Transverse colon (tissue), 4 donors: ENCODE data around the gene SOD1. TPM values are rescaled to one million over a fixed set of nuclear protein-coding genes. Genes with fewer than 3 reads are reported as not detected.

ENCODE experiments used
- DNase-seq: peaks from one replicate; pipeline ENCODE4 v3.0.0-alpha.2; 2019
- H3K27ac ChIP-seq, 4 donors: fragments of 200-600 bp; sonication (generic); 2 replicates each; pipeline ENCODE4 v1.5.1; 2016 to 2018; ENCODE audit warnings: inconsistent platforms in 4 of 4
- H3K27me3 ChIP-seq: fragments of 200-600 bp; sonication (generic); 2 replicates; pipeline ENCODE4 v1.5.1; 2017; ENCODE audit warnings: inconsistent platforms
- H3K36me3 ChIP-seq, 4 donors: fragments of 200-600 bp; sonication (generic); 2 replicates each; pipeline ENCODE4 v1.5.1; 2017 to 2019; ENCODE audit warnings: inconsistent platforms in 4 of 4
- H3K4me1 ChIP-seq, 4 donors: fragments of 200-600 bp; sonication (generic); 2 replicates each; pipeline ENCODE4 v1.5.1; 2017 to 2020; ENCODE audit warnings: inconsistent platforms in 4 of 4
- H3K4me3 ChIP-seq, 4 donors: fragments of 200-600 bp; sonication (generic); 1 replicate in 1 of 4; 2 replicates in 3 of 4; pipeline versions ENCODE4 v1.5.1 to v1.6.1; 2017 to 2019; ENCODE audit warnings: inconsistent platforms in 4 of 4
- H3K9me3 ChIP-seq, 2 donors: fragments of 200-600 bp; sonication (generic); 2 replicates each; pipeline ENCODE4 v1.5.1; 2017 to 2019; ENCODE audit warnings: inconsistent platforms in 2 of 2
- EP300 ChIP-seq: sonication (generic); formaldehyde crosslinking; IDR thresholded peaks from one replicate; pipeline ENCODE4 v1.6.1; 2017; ENCODE audit warnings: antibody characterized with exemption, low read depth
- POLR2A ChIP-seq: fragments of 450-650 bp; IDR thresholded peaks from one replicate; pipeline ENCODE4 v1.6.1; 2016; ENCODE audit warnings: antibody characterized with exemption, mild to moderate bottlenecking, moderate library complexity
- POLR2AphosphoS5 ChIP-seq, 3 donors: sonication (generic); formaldehyde crosslinking; IDR thresholded peaks; one replicate each; pipeline ENCODE4 v1.6.1; 2016; ENCODE audit warnings: antibody characterized with exemption in 3 of 3
- WGBS, 2 donors: methylation state at CpG; one replicate each; pipeline ENCODE4 v1.1.5; 2018; ENCODE audit warnings: low coverage in 1 of 2; 5-methylcytosine and 5-hydroxymethylcytosine counted together
- in situ Hi-C, 4 donors: fragments of 200-750 bp; cut with MboI; loops; one replicate each; pipeline versions ENCODE4 v1.15.0 to v1.15.1; 2017; ENCODE audit warnings: low sequenced_read_pairs in 3 of 4, low pct_ligation_motif_present in 1 of 4, low pct_unique_long_range_greater_than_20kb in 1 of 4
- intact Hi-C: fragments of 100-400 bp; cut with DNase I; formaldehyde crosslinking; loops from one replicate; pipeline ENCODE4 v1.15.1; 2023; ENCODE audit warnings: low total_unique reads
- total RNA-seq, 4 donors: library from RNA; depleted of rRNA; stranded (reverse); fragments of >200 nt; gene quantifications; one replicate each; pipeline ENCODE4 v1.1.0, GENCODE V29; 2016
- TF ChIP-seq, protein P1 (sequence below), 5 experiments: fragments of 200-600 bp in 3 of 5; fragments of 450-650 bp in 2 of 5; sonication (generic) in 3 of 5; IDR thresholded peaks; 1 replicate in 2 of 5; 2 replicates in 3 of 5; pipeline ENCODE4 v1.5.1; 2016 to 2017; ENCODE audit warnings: antibody characterized with exemption in 5 of 5, inconsistent platforms in 3 of 5, mild to moderate bottlenecking in 2 of 5, moderate library complexity in 1 of 5

Gene SOD1
- total RNA-seq, 4 donors from 2014 or later, result 117 to 312 (median 256) TPM

DNA sequence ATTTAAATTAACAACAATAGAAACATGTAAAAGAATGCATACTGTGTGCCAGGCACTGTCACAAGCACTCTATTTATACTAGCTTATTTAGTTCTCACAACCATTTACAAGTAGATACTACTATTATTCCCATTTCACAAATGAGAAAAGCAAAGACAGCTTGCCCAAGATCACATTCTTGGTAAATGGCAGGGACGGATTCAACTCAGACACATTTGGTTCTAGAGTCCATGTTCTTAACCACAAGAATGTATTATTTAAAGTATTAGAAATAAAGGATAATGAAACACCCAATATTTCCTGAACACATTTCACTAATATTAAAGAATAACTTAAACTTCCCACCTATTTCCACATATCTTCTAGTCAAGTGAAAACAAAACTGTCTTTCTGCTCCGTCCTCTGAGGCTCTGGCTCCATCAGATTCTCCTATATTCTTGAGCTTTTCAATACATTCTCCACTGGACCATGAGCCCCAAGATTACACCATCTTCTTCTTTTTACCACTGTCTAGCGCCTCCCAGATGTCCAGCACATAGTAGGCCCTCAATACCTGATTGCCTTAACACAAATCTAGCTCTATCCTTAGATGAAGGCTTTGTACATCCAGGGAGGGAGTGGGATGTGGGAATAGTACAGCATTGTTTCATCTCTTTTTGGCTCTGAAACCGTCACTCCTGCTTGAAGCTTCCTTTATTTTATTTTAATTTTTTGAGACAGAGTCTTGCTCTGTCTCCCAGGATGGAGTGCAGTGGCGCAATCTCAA lies 29.3 kb downstream of the SOD1 start:
- Histone ChIP-seq H3K36me3 (peaks cover 0 to 71% (median 35%) of the 10 kb centered on the region in 4 donors), H3K27me3 (no peaks in the 10 kb centered on the region), H3K4me3 (no peak overlapping the region), H3K9me3 (no peaks in the 10 kb centered on the region), H3K27ac (no peak overlapping the region), H3K4me1 (peaks cover 0 to 7% (median 0%) of the 10 kb centered on the region in 4 donors)
- intact Hi-C loops, result no loop called here
- TF ChIP-seq EP300, result no peak
- WGBS, 2 donors, result 87 to 91% methylated on average over 5 of the region's 5 CpGs
- DNase-seq, result no peak
- in situ Hi-C loops, result no loop called here

DNA sequence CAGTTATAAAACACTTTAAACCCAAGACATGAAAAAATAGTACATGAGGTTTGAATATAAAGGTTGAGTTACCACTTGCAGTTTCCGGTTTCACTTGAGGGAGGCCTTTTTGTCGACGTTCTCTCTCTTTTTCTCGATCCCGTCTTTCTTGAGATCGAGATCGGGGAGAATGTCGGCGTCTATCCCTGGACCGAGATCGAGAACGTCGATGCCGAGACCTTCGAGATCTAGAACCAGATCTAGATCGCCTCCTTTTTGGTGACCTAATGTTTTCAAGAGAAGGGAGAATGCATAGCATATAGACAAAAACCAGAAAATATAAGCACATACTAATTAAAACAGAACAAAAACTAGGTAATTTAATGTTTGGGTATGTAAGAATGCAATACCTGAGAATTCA lies 33.7 kb downstream of the SOD1 start:
- in situ Hi-C loops, result no loop called here
- 95% methylated on average over 16 of the region's 16 CpGs for WGBS, 2 donors

DNA sequence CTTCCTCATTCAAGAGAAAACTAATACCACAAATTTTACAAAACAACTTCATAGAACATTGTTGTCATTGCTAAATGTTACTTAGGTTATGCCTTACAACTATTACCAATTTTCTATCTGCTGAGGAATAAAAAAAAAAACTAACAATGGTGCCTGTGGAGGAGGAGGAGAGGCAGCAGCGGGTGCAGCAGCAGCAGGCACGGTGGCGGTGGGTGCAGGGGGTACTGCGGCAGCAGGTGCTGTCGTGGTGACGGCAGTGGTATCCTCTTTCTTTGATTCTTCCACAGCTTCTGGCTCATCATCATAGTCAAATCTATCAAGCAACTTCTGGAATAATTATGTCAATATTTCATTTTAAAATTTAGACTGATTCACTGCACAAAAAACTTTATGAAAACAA lies 36.9 kb downstream of the SOD1 start:
- 96 to 97% methylated on average over 6 of the region's 6 CpGs for WGBS, 2 donors
- peaks cover 0 to 90% (median 42%) of the 10 kb centered on the region in 4 donors for H3K36me3 ChIP-seq
- intact Hi-C loops, result no loop called here
- DNase-seq, result no peak
- no peak overlapping the region for H3K27ac ChIP-seq
- no peaks in the 10 kb centered on the region for H3K4me1 ChIP-seq
- no peaks in the 10 kb centered on the region for H3K9me3 ChIP-seq
- no peaks in the 10 kb centered on the region for H3K27me3 ChIP-seq
- in situ Hi-C loops, result no loop called here
- TF ChIP-seq, protein P1, sequence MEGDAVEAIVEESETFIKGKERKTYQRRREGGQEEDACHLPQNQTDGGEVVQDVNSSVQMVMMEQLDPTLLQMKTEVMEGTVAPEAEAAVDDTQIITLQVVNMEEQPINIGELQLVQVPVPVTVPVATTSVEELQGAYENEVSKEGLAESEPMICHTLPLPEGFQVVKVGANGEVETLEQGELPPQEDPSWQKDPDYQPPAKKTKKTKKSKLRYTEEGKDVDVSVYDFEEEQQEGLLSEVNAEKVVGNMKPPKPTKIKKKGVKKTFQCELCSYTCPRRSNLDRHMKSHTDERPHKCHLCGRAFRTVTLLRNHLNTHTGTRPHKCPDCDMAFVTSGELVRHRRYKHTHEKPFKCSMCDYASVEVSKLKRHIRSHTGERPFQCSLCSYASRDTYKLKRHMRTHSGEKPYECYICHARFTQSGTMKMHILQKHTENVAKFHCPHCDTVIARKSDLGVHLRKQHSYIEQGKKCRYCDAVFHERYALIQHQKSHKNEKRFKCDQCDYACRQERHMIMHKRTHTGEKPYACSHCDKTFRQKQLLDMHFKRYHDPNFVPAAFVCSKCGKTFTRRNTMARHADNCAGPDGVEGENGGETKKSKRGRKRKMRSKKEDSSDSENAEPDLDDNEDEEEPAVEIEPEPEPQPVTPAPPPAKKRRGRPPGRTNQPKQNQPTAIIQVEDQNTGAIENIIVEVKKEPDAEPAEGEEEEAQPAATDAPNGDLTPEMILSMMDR (IDR thresholded peaks at IDR 0.05), result no peak
- no peak for TF ChIP-seq POLR2AphosphoS5 (IDR thresholded peaks at IDR 0.05)
- TF ChIP-seq EP300, result no peak
- no peak for TF ChIP-seq POLR2A
- no peak overlapping the region for H3K4me3 ChIP-seq

More for the DNA sequence above, 33.7 kb downstream of the SOD1 start:
- Histone ChIP-seq H3K9me3 (no peaks in the 10 kb centered on the region), H3K27me3 (no peaks in the 10 kb centered on the region), H3K4me3 (no peak overlapping the region), H3K27ac (no peak overlapping the region), H3K36me3 (peaks cover 0 to 81% (median 41%) of the 10 kb centered on the region in 4 donors), H3K4me1 (no peaks in the 10 kb centered on the region)
- intact Hi-C loops, result no loop called here
- TF ChIP-seq EP300 (no peak), POLR2AphosphoS5 (IDR thresholded peaks at IDR 0.05) (no peak), POLR2A (no peak)
- TF ChIP-seq, protein P1 (IDR thresholded peaks at IDR 0.05), result no peak
- DNase-seq, result no peak

DNA sequence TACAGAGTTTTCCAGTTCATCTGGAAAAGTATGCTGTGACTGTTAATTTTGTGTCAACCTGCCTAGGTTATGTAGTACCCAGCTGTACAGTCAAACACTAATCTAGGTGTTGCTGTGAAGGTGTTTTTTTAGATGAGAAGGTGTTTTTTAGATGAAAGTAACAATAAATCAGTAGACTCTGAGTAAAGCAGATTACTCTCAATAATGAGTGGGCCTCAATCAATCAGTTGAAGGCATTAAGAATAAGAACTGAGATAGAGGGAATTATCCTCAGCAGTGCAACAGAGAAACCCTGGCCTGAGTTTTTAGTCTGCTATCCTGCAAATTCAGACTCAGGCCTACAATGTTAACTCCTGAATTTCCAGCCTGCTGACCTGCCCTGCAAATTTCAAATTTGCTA lies 39.0 kb downstream of the SOD1 start:
- H3K4me3 ChIP-seq, result no peak overlapping the region
- TF ChIP-seq POLR2A, result no peak
- no peak for TF ChIP-seq EP300
- TF ChIP-seq, protein P1 (IDR thresholded peaks at IDR 0.05), result no peak
- TF ChIP-seq POLR2AphosphoS5 (IDR thresholded peaks at IDR 0.05), result no peak
- intact Hi-C loops (no loop called here), in situ Hi-C loops (no loop called here)
- H3K36me3 ChIP-seq, result peaks cover 0 to 78% (median 38%) of the 10 kb centered on the region in 4 donors
- no peaks in the 10 kb centered on the region for H3K4me1 ChIP-seq
- H3K27ac ChIP-seq, result no peak overlapping the region
- no peak for DNase-seq
- no peaks in the 10 kb centered on the region for H3K9me3 ChIP-seq
- H3K27me3 ChIP-seq, result no peaks in the 10 kb centered on the region

DNA sequence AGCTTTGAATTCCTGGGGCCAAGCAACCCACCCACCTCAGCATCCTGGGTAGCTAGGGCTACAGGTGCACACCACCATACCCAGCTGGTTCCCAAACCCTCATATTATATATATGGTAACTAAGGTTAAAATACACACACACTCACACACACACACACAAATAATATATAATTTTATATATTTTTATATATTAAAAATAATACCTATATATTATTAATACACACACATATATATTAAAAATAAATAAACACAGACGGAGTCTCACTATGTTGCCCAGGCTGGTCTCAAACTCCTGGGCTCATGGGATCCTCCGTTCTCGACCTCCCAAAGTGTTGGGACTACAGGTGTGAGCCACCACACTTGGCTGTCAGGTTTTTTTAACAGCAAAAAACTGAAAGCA lies 40.5 kb downstream of the SOD1 start:
- 90 to 96% methylated on average over 3 of the region's 3 CpGs for WGBS, 2 donors
- no peak for DNase-seq
- peaks cover 0 to 62% (median 30%) of the 10 kb centered on the region in 4 donors for H3K36me3 ChIP-seq
- H3K27ac ChIP-seq, result no peak overlapping the region
- no peak overlapping the region for H3K4me3 ChIP-seq
- TF ChIP-seq EP300 (no peak), POLR2AphosphoS5 (IDR thresholded peaks at IDR 0.05) (no peak), POLR2A (no peak)
- TF ChIP-seq, protein P1 (IDR thresholded peaks at IDR 0.05), result no peak
- no peaks in the 10 kb centered on the region for H3K4me1 ChIP-seq
- intact Hi-C loops, result no loop called here
- no peaks in the 10 kb centered on the region for H3K9me3 ChIP-seq
- no peaks in the 10 kb centered on the region for H3K27me3 ChIP-seq
- in situ Hi-C loops, result no loop called here
